Activated CD4-positive, alpha-beta T cell treated with anti-CD3 and anti-CD28 coated beads, Interleukin-2, amount 50 U/mL, for 4 hours (primary cell): Measurements from ENCODE around the gene SLFN13.
"Not testable (repeated sequence)": the region's sequence is repeated elsewhere in the genome, so short reads cannot be mapped to it uniquely, and the experiment has no call there.

ENCODE experiments used
- DNase-seq, 2 experiments: peaks; one replicate each; pipeline ENCODE4 v3.0.0-alpha.2; 2020

Gene SLFN13

GRCh38 chr17:35448214-35448898 lies at the start of gene SLFN13:
Gene SLFN13, minus strand, starts transcription at chr17:35448766. Its CDS starts 3,086 bp downstream, at chr17:35445680.
- DNase-seq: peak; percentile 77 to 83

GRCh38 chr17:35496451-35497290 lies 48.1 kb upstream of the SLFN13 start:
- DNase-seq: no peak

GRCh38 chr17:35493040-35493439 lies 44.5 kb upstream of the SLFN13 start:
- DNase-seq: no peak

GRCh38 chr17:35491417-35491816 lies 42.9 kb upstream of the SLFN13 start:
- DNase-seq: no peak

GRCh38 chr17:35489944-35490343 lies 41.4 kb upstream of the SLFN13 start:
- no peak for DNase-seq

- DNase-seq: no peak
Measured at GRCh38 chr17:35488991-35489390, 40.4 kb upstream of the SLFN13 start.

GRCh38 chr17:35486920-35487732 lies 38.6 kb upstream of the SLFN13 start:
- peak; percentile 77 to 81 for DNase-seq

GRCh38 chr17:35479271-35479670 lies 30.7 kb upstream of the SLFN13 start:
- DNase-seq: no peak

- DNase-seq: no peak
Measured at GRCh38 chr17:35477248-35477647, 28.7 kb upstream of the SLFN13 start.

- DNase-seq: no peak
Measured at GRCh38 chr17:35476283-35476820, 27.8 kb upstream of the SLFN13 start.

- DNase-seq: no peak
Measured at GRCh38 chr17:35468475-35468874, 19.9 kb upstream of the SLFN13 start.

- no peak for DNase-seq
Measured at GRCh38 chr17:35467824-35468223, 19.3 kb upstream of the SLFN13 start.

- DNase-seq: peak; percentile 12 to 22
Measured at GRCh38 chr17:35460354-35460851, 11.8 kb upstream of the SLFN13 start.

GRCh38 chr17:35454035-35454434 lies 5.5 kb upstream of the SLFN13 start:
- not testable (repeated sequence) for DNase-seq

GRCh38 chr17:35453171-35453570 lies 4.6 kb upstream of the SLFN13 start:
- DNase-seq: no peak

- no peak for DNase-seq
Measured at GRCh38 chr17:35449371-35449931, 885 bp upstream of the SLFN13 start.

- no peak for DNase-seq
Measured at GRCh38 chr17:35448899-35449227, 297 bp upstream of the SLFN13 start.

GRCh38 chr17:35447499-35447898 lies 1.1 kb downstream of the SLFN13 start:
- DNase-seq: no peak

GRCh38 chr17:35438433-35438832 lies 10.1 kb downstream of the SLFN13 start:
- no peak for DNase-seq

GRCh38 chr17:35433075-35433894 lies 15.3 kb downstream of the SLFN13 start:
- DNase-seq: peak; percentile 72

GRCh38 chr17:35432176-35433074 lies 16.1 kb downstream of the SLFN13 start, which contains the start of gene SLFN12:
Gene SLFN12, minus strand, starts transcription at chr17:35432500. Its CDS starts 9,472 bp downstream, at chr17:35423028.
- peak; percentile 33 to 40 for DNase-seq
